ENCODE data around the gene SLC25A38.
"Not testable (repeated sequence)": the region's sequence is repeated elsewhere in the genome, so short reads cannot be mapped to it uniquely, and the experiment has no call there.

Gene SLC25A38

GRCh38 chr3:39407259-39407629, 24.1 kb downstream of the SLC25A38 start:
- no peak for DNase-seq (ENCODE audit: low read depth in 2 of 2)

GRCh38 chr3:39407773-39408492, 24.8 kb downstream of the SLC25A38 start:
- no peak for DNase-seq (ENCODE audit: low read depth in 2 of 2)

- no peak for DNase-seq (ENCODE audit: low read depth in 2 of 2)
Measured at GRCh38 chr3:39408493-39409372, 25.6 kb downstream of the SLC25A38 start.

- DNase-seq (ENCODE audit: low read depth in 2 of 2), result no peak
Measured at GRCh38 chr3:39409514-39410136, 26.5 kb downstream of the SLC25A38 start.

GRCh38 chr3:39410893-39411292, 27.7 kb downstream of the SLC25A38 start:
- no peak for DNase-seq (ENCODE audit: low read depth in 2 of 2)

- DNase-seq (ENCODE audit: low read depth in 2 of 2), result no peak
Measured at GRCh38 chr3:39412668-39413260, 29.6 kb downstream of the SLC25A38 start.

- no peak for DNase-seq (ENCODE audit: low read depth in 2 of 2)
Measured at GRCh38 chr3:39413691-39414420, 30.7 kb downstream of the SLC25A38 start.

- no peak for DNase-seq (ENCODE audit: low read depth in 2 of 2)
Measured at GRCh38 chr3:39414421-39414907, 31.3 kb downstream of the SLC25A38 start.

- DNase-seq (ENCODE audit: low read depth in 2 of 2), result not testable (repeated sequence)
Measured at GRCh38 chr3:39415302-39415701, 32.1 kb downstream of the SLC25A38 start.

GRCh38 chr3:39415983-39416382, 32.8 kb downstream of the SLC25A38 start:
- DNase-seq (ENCODE audit: low read depth in 2 of 2), result no peak

GRCh38 chr3:39416998-39417397, 33.8 kb downstream of the SLC25A38 start:
- DNase-seq (ENCODE audit: low read depth in 2 of 2), result not testable (repeated sequence)

- not testable (repeated sequence) for DNase-seq (ENCODE audit: low read depth in 2 of 2)
Measured at GRCh38 chr3:39418556-39419225, 35.5 kb downstream of the SLC25A38 start.

- no peak for DNase-seq (ENCODE audit: low read depth in 2 of 2)
Measured at GRCh38 chr3:39419742-39420315, 36.7 kb downstream of the SLC25A38 start.

GRCh38 chr3:39420543-39420942, 37.4 kb downstream of the SLC25A38 start:
- DNase-seq (ENCODE audit: low read depth in 2 of 2), result no peak

GRCh38 chr3:39423436-39423970, 40.3 kb downstream of the SLC25A38 start:
- DNase-seq (ENCODE audit: low read depth in 2 of 2), result no peak

- no peak for DNase-seq (ENCODE audit: low read depth in 2 of 2)
Measured at GRCh38 chr3:39426312-39426711, 43.1 kb downstream of the SLC25A38 start.

GRCh38 chr3:39427506-39427905, 44.3 kb downstream of the SLC25A38 start:
- no peak for DNase-seq (ENCODE audit: low read depth in 2 of 2)

- no peak for DNase-seq (ENCODE audit: low read depth in 2 of 2)
Measured at GRCh38 chr3:39428745-39429201, 45.6 kb downstream of the SLC25A38 start.

GRCh38 chr3:39429466-39429865, 46.3 kb downstream of the SLC25A38 start:
- DNase-seq (ENCODE audit: low read depth in 2 of 2), result no peak

- DNase-seq (ENCODE audit: low read depth in 2 of 2), result no peak
Measured at GRCh38 chr3:39432342-39432741, 49.2 kb downstream of the SLC25A38 start.
